GM12875 (cell line): ENCODE data around the gene ROBO4.

ENCODE experiments used
- H3K4me3 ChIP-seq: one replicate; pipeline ENCODE4 v1.5.1; 2011; ENCODE audit warnings: low read depth, low read length, control low read depth
- CTCF ChIP-seq: IDR thresholded peaks from 2 replicates; pipeline ENCODE4 v1.5.1; 2011; ENCODE audit warnings: low read depth, mild to moderate bottlenecking, control low read depth, inconsistent platforms, low read length, moderate library complexity, borderline replicate concordance; ENCODE audit not compliant: insufficient read depth

The ROBO4 gene

DNA sequence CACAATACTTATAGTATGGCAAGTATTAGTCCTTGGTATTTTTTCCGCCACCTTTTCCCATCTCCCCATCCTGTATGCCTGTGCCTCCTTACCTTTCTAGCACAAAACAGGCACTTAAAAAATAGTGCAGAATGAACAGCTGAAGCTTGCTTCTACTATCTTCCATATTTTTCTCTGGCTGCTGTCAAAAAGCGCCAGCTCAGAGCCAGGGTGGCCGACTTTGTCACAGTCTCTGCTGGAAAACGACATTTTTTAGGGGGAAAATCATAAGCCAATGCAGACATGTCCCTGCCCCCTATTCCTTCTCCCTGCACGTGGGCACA lies 58.9 kb downstream of the ROBO4 start:
- no peak overlapping the region for H3K4me3 ChIP-seq
- no peak for TF ChIP-seq CTCF

DNA sequence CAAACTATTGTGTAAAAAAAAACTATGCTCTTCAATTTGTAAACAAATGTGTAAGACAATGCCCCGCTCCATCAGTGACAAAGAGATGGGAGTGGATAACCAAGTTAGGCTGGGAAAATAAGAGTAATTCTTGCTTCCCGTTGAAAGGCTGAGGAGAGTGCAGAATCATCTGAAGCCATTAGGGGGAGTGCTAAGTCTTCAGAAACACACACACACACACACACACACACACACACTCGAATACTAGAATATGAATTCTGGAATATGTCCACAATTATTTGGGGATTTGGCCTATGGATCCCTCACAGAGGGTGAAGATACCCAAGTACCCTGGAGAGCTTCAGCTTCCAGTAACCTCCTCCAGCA lies 60.2 kb downstream of the ROBO4 start:
- H3K4me3 ChIP-seq, result no peak overlapping the region
- peak; percentile 52; the same call in 1 of the 2 replicates for TF ChIP-seq CTCF

- no peak for TF ChIP-seq CTCF
- H3K4me3 ChIP-seq, result no peak overlapping the region
Observed at GRCh38 chr11:124835918-124836317, 61.7 kb downstream of the ROBO4 start.

DNA sequence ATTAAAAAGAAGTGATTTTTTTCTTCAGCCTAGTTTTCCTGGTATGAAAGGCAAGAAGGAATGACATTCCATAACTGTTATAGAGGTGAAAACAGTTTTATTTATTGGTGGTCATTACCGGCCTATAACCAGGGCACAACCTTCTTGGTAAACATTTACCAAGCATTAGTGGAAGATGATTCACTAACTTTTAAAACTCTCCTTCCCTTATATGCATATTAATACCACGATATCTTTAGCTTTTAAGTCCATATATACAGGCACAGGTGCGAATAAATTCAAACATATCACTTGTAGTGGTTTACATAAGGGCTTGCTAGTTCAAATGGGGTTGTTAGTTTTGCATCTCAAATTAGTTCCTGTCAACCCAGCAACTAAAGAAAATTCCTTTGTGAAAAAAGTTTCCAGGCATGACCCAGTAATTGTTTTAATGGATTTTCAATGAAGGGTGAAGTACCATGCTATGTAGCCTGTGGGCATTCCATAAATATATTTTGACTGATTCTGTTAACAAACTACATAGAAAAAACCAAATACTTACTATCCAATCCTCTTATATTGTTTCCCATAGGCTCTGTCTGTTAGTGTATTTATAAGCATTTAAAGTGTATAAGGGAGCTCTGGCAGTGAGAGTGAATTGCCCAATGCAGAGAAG lies 63.0 kb downstream of the ROBO4 start:
- H3K4me3 ChIP-seq, result no peak overlapping the region
- TF ChIP-seq CTCF, result no peak
